ENCODE results near the gene CDH11.

The CDH11 gene

GRCh38 chr16:65118871-65119270 lies 3.0 kb downstream of the CDH11 start:
- no peak for TF ChIP-seq PAX5 (IDR thresholded peaks at IDR 0.05; ENCODE audit: insufficient read depth, low read length, severe bottlenecking)
- TF ChIP-seq TAF1 (IDR thresholded peaks at IDR 0.05; ENCODE audit: low read depth, low read length) = no peak
- no peak for TF ChIP-seq POU2F2 (IDR thresholded peaks at IDR 0.05; ENCODE audit: low read depth, low read length)
- no peak for TF ChIP-seq POLR2A (IDR thresholded peaks at IDR 0.05; ENCODE audit: low read depth, low read length)
- no peak for TF ChIP-seq POLR2AphosphoS5 (IDR thresholded peaks at IDR 0.05; ENCODE audit: low read depth, low read length)
- no peak for TF ChIP-seq SPI1 (IDR thresholded peaks at IDR 0.05; ENCODE audit: low read depth, low read length)
- DNase-seq (ENCODE audit: insufficient read length, low spot score) = no peak
- FAIRE-seq = no peak

- no peak for TF ChIP-seq POU2F2 (IDR thresholded peaks at IDR 0.05; ENCODE audit: low read depth, low read length)
- no peak for TF ChIP-seq TAF1 (IDR thresholded peaks at IDR 0.05; ENCODE audit: low read depth, low read length)
- TF ChIP-seq PAX5 (IDR thresholded peaks at IDR 0.05; ENCODE audit: insufficient read depth, low read length, severe bottlenecking) = no peak
- no peak for TF ChIP-seq SPI1 (IDR thresholded peaks at IDR 0.05; ENCODE audit: low read depth, low read length)
- no peak for TF ChIP-seq POLR2A (IDR thresholded peaks at IDR 0.05; ENCODE audit: low read depth, low read length)
- TF ChIP-seq POLR2AphosphoS5 (IDR thresholded peaks at IDR 0.05; ENCODE audit: low read depth, low read length) = no peak
- DNase-seq (ENCODE audit: insufficient read length, low spot score) = no peak
- peak; percentile 80 for FAIRE-seq
Measured at GRCh38 chr16:65117811-65118448, 3.9 kb downstream of the CDH11 start.

GRCh38 chr16:65116818-65117430 lies 4.9 kb downstream of the CDH11 start:
- no peak for TF ChIP-seq POLR2A (IDR thresholded peaks at IDR 0.05; ENCODE audit: low read depth, low read length)
- TF ChIP-seq PAX5 (IDR thresholded peaks at IDR 0.05; ENCODE audit: insufficient read depth, low read length, severe bottlenecking) = no peak
- no peak for TF ChIP-seq POU2F2 (IDR thresholded peaks at IDR 0.05; ENCODE audit: low read depth, low read length)
- TF ChIP-seq SPI1 (IDR thresholded peaks at IDR 0.05; ENCODE audit: low read depth, low read length) = no peak
- no peak for TF ChIP-seq TAF1 (IDR thresholded peaks at IDR 0.05; ENCODE audit: low read depth, low read length)
- no peak for TF ChIP-seq POLR2AphosphoS5 (IDR thresholded peaks at IDR 0.05; ENCODE audit: low read depth, low read length)
- no peak for DNase-seq (ENCODE audit: insufficient read length, low spot score)
- FAIRE-seq = no peak

GRCh38 chr16:65116216-65116615 lies 5.6 kb downstream of the CDH11 start:
- DNase-seq (ENCODE audit: insufficient read length, low spot score) (no peak), FAIRE-seq (no peak)
- TF ChIP-seq POLR2A (IDR thresholded peaks at IDR 0.05; ENCODE audit: low read depth, low read length) = no peak
- TF ChIP-seq PAX5 (IDR thresholded peaks at IDR 0.05; ENCODE audit: insufficient read depth, low read length, severe bottlenecking) = no peak

- no peak for DNase-seq (ENCODE audit: insufficient read length, low spot score)
- no peak for TF ChIP-seq TAF1 (IDR thresholded peaks at IDR 0.05; ENCODE audit: low read depth, low read length)
- TF ChIP-seq POLR2A (IDR thresholded peaks at IDR 0.05; ENCODE audit: low read depth, low read length) = no peak
- no peak for TF ChIP-seq SPI1 (IDR thresholded peaks at IDR 0.05; ENCODE audit: low read depth, low read length)
- no peak for TF ChIP-seq POLR2AphosphoS5 (IDR thresholded peaks at IDR 0.05; ENCODE audit: low read depth, low read length)
- no peak for TF ChIP-seq PAX5 (IDR thresholded peaks at IDR 0.05; ENCODE audit: insufficient read depth, low read length, severe bottlenecking)
- no peak for TF ChIP-seq POU2F2 (IDR thresholded peaks at IDR 0.05; ENCODE audit: low read depth, low read length)
- no peak for FAIRE-seq
Measured at GRCh38 chr16:65114527-65114926, 7.3 kb downstream of the CDH11 start.

GRCh38 chr16:65113441-65113840 lies 8.4 kb downstream of the CDH11 start:
- DNase-seq (ENCODE audit: insufficient read length, low spot score) (no peak), FAIRE-seq (no peak)
- TF ChIP-seq SPI1 (IDR thresholded peaks at IDR 0.05; ENCODE audit: low read depth, low read length) (no peak), TAF1 (IDR thresholded peaks at IDR 0.05; ENCODE audit: low read depth, low read length) (no peak), POLR2A (IDR thresholded peaks at IDR 0.05; ENCODE audit: low read depth, low read length) (no peak)

- no peak for TF ChIP-seq POLR2AphosphoS5 (IDR thresholded peaks at IDR 0.05; ENCODE audit: low read depth, low read length)
- FAIRE-seq (no peak), DNase-seq (ENCODE audit: insufficient read length, low spot score) (no peak)
Measured at GRCh38 chr16:65111306-65111705, 10.6 kb downstream of the CDH11 start.

- TF ChIP-seq SPI1 (IDR thresholded peaks at IDR 0.05; ENCODE audit: low read depth, low read length) (no peak), PAX5 (IDR thresholded peaks at IDR 0.05; ENCODE audit: insufficient read depth, low read length, severe bottlenecking) (no peak), POLR2A (IDR thresholded peaks at IDR 0.05; ENCODE audit: low read depth, low read length) (no peak), POU2F2 (IDR thresholded peaks at IDR 0.05; ENCODE audit: low read depth, low read length) (no peak), TAF1 (IDR thresholded peaks at IDR 0.05; ENCODE audit: low read depth, low read length) (no peak), POLR2AphosphoS5 (IDR thresholded peaks at IDR 0.05; ENCODE audit: low read depth, low read length) (no peak)
- no peak for DNase-seq (ENCODE audit: insufficient read length, low spot score)
- FAIRE-seq = no peak
Measured at GRCh38 chr16:65106757-65107156, 15.1 kb downstream of the CDH11 start.

- DNase-seq (ENCODE audit: insufficient read length, low spot score) (no peak), FAIRE-seq (no peak)
- TF ChIP-seq POLR2A (IDR thresholded peaks at IDR 0.05; ENCODE audit: low read depth, low read length) = no peak
- TF ChIP-seq PAX5 (IDR thresholded peaks at IDR 0.05; ENCODE audit: insufficient read depth, low read length, severe bottlenecking) = no peak
- TF ChIP-seq POLR2AphosphoS5 (IDR thresholded peaks at IDR 0.05; ENCODE audit: low read depth, low read length) = no peak
- no peak for TF ChIP-seq TAF1 (IDR thresholded peaks at IDR 0.05; ENCODE audit: low read depth, low read length)
- no peak for TF ChIP-seq POU2F2 (IDR thresholded peaks at IDR 0.05; ENCODE audit: low read depth, low read length)
- TF ChIP-seq SPI1 (IDR thresholded peaks at IDR 0.05; ENCODE audit: low read depth, low read length) = no peak
Measured at GRCh38 chr16:65105171-65105570, 16.7 kb downstream of the CDH11 start.

- FAIRE-seq (no peak), DNase-seq (ENCODE audit: insufficient read length, low spot score) (no peak)
- TF ChIP-seq PAX5 (IDR thresholded peaks at IDR 0.05; ENCODE audit: insufficient read depth, low read length, severe bottlenecking) (no peak), POLR2A (IDR thresholded peaks at IDR 0.05; ENCODE audit: low read depth, low read length) (no peak), POU2F2 (IDR thresholded peaks at IDR 0.05; ENCODE audit: low read depth, low read length) (no peak), POLR2AphosphoS5 (IDR thresholded peaks at IDR 0.05; ENCODE audit: low read depth, low read length) (no peak), TAF1 (IDR thresholded peaks at IDR 0.05; ENCODE audit: low read depth, low read length) (no peak), SPI1 (IDR thresholded peaks at IDR 0.05; ENCODE audit: low read depth, low read length) (no peak)
Measured at GRCh38 chr16:65104471-65104870, 17.4 kb downstream of the CDH11 start.
